ENCODE results near the gene FBXO28. TPM values are rescaled to one million over a fixed set of nuclear protein-coding genes. Genes with fewer than 3 reads are reported as not detected.

FBXO28 gene
- total RNA-seq, 1 experiment from 2014 or later, result 41.3 TPM

DNA sequence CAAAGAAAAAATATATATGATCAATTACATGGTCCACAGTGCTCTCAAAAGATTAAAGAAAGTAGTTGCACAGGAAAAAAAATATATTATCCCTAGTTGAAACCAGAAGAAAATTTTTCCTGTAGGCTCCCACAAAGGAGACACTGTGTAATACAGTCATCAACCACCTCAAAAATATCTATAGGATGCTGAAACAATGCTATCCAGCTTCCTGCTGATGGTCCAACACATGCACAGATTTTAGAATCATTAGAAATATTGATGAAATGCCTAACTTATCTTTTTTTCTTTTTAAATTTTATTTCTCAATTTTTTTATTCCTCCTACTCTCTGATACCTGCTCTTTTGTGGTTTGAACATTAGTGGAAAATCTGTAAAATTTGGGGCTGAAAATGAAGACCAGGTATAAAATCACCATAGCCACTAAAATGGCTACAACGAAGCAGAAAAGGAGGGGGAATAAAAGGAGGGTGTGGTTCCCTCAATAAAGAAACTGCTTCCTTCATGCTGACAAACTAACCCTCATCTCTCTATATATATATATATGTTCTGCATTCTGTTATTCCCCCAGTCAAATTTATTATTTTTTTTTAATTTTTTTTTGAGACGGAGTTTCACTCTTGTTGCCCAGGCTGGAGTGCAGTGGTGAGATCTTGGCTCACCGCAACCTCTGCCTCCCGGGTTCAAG, 28.3 kb upstream of the FBXO28 start:
- DNase-seq, result no peak
- no peaks in the 10 kb centered on the region for H3K36me3 ChIP-seq (replicated peaks; ENCODE audit: control insufficient read depth, insufficient read depth, low read length)
- no peaks in the 10 kb centered on the region for H3K27me3 ChIP-seq (ENCODE audit: control insufficient read depth, insufficient read depth, low read length)
- H3K4me3 ChIP-seq (ENCODE audit: insufficient read depth, low read depth, low read length), result no peak overlapping the region

DNA sequence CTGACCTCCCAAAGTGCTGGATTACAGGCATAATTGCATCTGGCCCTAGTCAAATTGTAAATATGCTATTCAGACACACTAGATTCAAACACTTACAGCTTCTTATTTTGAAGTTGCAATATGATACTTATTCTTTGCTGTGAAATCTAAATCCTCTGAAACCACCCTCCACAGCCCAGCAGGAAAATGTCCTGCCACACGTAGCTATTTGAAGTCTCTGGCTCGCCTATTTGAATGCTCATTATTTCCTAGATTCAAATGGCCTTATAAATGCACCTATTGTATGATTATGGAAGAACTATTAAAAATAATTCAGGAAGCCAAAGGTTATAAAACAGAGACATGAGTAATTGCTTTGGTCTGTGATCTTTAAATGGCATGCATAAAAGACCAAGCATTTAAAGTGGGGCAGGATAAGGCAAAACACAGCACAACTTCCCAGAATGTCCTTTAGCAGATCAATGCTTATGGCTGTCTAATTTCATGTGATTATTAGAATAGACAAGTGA, 26.6 kb upstream of the FBXO28 start:
- H3K36me3 ChIP-seq (replicated peaks; ENCODE audit: control insufficient read depth, insufficient read depth, low read length), result no peaks in the 10 kb centered on the region
- H3K4me3 ChIP-seq (ENCODE audit: insufficient read depth, low read depth, low read length), result no peak overlapping the region
- no peaks in the 10 kb centered on the region for H3K27me3 ChIP-seq (ENCODE audit: control insufficient read depth, insufficient read depth, low read length)
- no peak for DNase-seq

DNA sequence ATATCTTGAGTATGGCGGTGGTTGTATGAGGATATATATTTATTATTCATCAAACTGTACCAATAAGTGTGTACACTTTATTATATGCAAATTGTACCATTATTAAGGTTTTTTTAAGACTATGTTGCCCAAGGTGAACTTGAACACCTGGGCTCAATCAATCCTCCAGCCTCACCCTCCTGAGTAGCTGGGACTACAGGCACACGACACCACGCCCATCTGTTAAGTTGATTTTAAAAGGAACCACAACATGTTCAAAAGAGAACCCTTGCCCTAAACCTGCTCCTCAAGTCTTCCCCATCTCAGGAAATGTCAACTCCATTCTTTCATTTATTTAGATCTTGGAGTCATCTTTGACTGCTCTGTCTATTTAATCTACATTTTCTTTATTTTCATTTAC, 24.3 kb upstream of the FBXO28 start:
- no peak overlapping the region for H3K4me3 ChIP-seq (ENCODE audit: insufficient read depth, low read depth, low read length)
- no peak for DNase-seq
- no peaks in the 10 kb centered on the region for H3K36me3 ChIP-seq (replicated peaks; ENCODE audit: control insufficient read depth, insufficient read depth, low read length)
- H3K27me3 ChIP-seq (ENCODE audit: control insufficient read depth, insufficient read depth, low read length), result no peaks in the 10 kb centered on the region

DNA sequence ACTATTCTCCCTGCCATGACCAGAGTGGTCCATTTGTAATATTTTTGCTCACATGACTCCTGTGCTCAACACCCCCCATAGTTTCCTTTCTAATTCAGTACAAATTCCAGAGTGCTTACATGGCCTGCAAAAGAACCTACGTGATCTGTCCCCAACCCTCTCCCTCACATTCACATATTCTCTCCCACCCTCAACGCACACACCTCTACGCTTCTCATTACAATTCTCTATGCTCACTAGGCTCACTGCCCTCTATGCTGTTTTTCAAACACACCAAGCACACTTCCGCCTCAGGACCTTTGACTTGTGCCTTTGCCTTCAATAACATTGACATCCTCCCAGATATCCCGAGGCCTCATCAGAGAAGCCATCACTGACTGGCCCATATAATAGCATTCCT, 23.8 kb upstream of the FBXO28 start:
- no peak for DNase-seq
- Histone ChIP-seq H3K36me3 (replicated peaks; ENCODE audit: control insufficient read depth, insufficient read depth, low read length) (no peaks in the 10 kb centered on the region), H3K27me3 (ENCODE audit: control insufficient read depth, insufficient read depth, low read length) (no peaks in the 10 kb centered on the region), H3K4me3 (ENCODE audit: insufficient read depth, low read depth, low read length) (no peak overlapping the region)

DNA sequence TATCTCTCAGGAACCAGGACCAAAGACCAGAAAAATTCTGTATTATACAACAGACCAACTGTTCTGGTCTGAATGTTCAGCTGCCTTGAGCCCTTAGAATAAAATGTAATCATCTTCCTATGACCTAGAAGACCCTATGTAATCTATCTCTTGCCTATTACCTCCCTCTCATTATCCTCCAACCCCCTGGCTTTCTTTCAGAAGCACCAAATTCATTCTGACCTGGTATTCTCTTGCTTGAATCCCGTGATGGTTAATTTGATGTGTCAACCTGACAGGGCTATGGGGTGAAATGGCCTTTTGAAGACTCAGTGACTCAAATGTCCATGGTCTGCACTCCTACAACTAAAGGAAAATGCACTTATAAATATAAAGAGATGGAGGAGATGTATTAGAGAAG, 21.8 kb upstream of the FBXO28 start:
- Histone ChIP-seq H3K4me3 (ENCODE audit: insufficient read depth, low read depth, low read length) (no peak overlapping the region), H3K36me3 (replicated peaks; ENCODE audit: control insufficient read depth, insufficient read depth, low read length) (no peaks in the 10 kb centered on the region), H3K27me3 (ENCODE audit: control insufficient read depth, insufficient read depth, low read length) (no peaks in the 10 kb centered on the region)
- no peak for DNase-seq

DNA sequence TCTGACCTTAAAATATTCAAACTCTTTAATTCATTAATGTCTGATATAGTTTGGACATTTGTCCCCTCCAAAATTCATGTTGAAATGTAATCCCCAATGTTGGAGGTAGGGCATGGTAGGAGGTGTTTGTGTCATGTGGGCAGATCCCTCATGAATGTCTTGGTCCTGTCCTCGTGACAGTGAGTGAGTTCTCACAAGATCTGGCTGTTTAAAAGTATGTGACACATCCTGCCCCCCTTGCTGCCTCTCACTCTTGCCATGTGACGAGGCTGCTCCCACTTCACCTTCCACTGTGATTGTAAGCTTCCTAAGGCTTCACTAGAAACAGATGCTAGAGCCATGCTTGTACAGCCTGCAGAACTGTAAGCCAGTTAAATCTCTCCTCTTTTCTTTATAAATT, 21.3 kb upstream of the FBXO28 start:
- H3K27me3 ChIP-seq (ENCODE audit: control insufficient read depth, insufficient read depth, low read length), result no peaks in the 10 kb centered on the region
- no peak for DNase-seq
- H3K36me3 ChIP-seq (replicated peaks; ENCODE audit: control insufficient read depth, insufficient read depth, low read length), result no peaks in the 10 kb centered on the region
- H3K4me3 ChIP-seq (ENCODE audit: insufficient read depth, low read depth, low read length), result no peak overlapping the region

DNA sequence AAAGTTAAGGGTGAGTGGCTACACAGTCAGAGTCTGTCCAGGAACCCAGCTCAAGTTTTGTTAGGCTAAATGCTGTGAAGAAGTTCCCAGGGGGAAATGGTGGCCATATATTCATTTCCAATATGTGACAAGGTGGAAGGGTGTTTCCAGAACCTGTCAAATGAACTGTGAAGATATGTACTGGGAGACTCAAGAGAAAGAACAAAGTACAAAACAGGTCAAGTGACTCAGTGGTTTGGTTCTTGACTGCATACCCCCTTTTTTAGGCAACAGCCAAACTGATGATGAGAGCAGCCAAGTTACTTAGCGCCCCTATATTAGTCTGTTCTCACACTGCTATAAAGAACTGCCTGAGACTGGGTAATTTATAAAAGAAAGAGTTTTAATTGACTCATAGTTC, 18.6 kb upstream of the FBXO28 start:
- no peak for DNase-seq
- Histone ChIP-seq H3K4me3 (ENCODE audit: insufficient read depth, low read depth, low read length) (no peak overlapping the region), H3K27me3 (ENCODE audit: control insufficient read depth, insufficient read depth, low read length) (no peaks in the 10 kb centered on the region), H3K36me3 (replicated peaks; ENCODE audit: control insufficient read depth, insufficient read depth, low read length) (no peaks in the 10 kb centered on the region)

DNA sequence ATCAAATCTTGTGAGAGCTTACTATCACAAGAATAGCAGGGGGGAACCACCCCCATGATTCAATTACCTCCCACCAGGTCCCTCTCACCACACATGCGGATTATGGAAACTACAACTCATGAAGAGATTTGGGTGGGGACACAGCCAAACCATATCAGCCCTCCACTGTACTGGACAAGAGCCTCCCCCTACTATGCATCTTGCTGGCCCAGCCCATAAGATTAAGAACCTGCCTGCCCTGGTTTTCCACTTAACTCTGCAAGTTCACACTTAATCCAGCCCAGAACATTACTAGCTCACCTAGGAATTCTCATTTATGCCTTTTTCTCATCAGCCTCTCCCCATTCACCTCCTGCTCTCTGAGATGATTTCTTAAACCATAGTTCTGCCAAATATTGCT, 18.0 kb upstream of the FBXO28 start:
- DNase-seq, result no peak
- H3K27me3 ChIP-seq (ENCODE audit: control insufficient read depth, insufficient read depth, low read length), result no peaks in the 10 kb centered on the region
- no peak overlapping the region for H3K4me3 ChIP-seq (ENCODE audit: insufficient read depth, low read depth, low read length)
- no peaks in the 10 kb centered on the region for H3K36me3 ChIP-seq (replicated peaks; ENCODE audit: control insufficient read depth, insufficient read depth, low read length)

DNA sequence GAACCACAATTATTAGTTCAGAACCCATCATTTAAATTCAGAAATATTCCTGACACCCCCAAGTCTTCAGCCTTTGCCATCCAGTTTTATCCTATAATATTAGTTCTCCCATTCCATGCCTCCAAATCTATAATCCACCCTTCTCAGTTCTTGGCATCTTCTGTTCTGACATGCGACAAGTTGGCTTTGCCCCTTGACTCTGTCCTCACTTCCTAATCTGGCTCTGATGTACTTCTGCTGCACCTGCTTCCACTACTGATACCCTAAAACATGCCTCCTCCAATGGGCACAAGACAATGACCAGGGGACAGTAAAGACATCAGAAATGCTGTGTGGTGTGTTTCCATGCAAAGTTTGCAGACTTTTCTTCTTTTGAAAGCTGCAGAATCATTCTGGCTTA, 17.1 kb upstream of the FBXO28 start:
- no peak overlapping the region for H3K4me3 ChIP-seq (ENCODE audit: insufficient read depth, low read depth, low read length)
- DNase-seq, result no peak
- no peaks in the 10 kb centered on the region for H3K36me3 ChIP-seq (replicated peaks; ENCODE audit: control insufficient read depth, insufficient read depth, low read length)
- H3K27me3 ChIP-seq (ENCODE audit: control insufficient read depth, insufficient read depth, low read length), result no peaks in the 10 kb centered on the region

DNA sequence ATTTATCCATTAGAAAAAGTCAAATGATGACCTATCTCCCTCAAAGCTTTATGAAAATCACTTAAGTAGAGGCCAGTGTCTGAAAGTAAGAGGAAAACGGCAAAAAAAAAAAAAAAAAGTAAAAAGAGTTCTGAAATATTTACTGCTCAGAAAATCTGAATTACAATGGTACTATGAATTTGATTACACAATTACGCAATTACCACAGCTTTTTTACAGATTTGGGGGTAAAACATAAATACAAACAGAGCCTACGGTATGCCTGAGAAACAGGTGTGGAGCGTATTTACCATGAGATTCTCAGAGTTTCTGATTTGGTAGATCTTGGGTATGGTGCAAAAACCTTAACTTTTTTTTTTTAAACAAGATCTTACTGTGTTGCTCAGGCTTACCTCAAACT, 15.9 kb upstream of the FBXO28 start:
- H3K4me3 ChIP-seq (ENCODE audit: insufficient read depth, low read depth, low read length), result no peak overlapping the region
- no peak for DNase-seq

DNA sequence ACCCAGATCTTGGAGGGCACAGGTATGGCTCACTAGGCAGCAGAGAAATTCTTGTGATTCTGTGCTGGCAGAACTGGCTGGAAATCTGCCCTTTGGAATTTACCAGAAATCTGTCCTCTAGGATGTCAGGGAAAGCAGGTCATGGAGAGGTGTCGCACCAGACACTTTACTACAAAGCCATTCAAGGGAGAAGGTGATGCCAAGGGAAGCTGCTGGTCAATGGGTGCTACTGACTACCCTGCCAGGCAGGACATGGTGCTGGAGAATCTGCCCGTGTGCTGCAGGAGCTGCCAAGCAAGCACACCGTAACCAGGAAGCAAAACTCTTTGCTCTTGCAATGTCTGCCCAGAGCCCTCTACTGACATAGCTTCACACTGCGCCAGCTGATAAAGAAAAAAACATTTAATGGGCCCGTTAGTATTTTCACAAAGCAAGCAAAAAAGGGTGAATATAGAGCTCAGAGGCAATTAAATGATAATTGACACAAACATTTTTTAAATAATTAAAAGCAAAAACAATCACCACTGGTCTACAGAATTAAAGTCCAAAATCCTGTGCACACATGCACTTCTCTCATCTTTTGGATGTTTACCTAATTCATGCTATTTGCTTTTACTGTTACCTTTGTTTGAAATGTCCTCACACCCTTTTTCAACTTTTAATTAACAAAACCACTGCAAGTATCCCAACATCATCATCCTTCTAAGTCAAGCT, 7.2 kb upstream of the FBXO28 start:
- no peaks in the 10 kb centered on the region for H3K27me3 ChIP-seq (ENCODE audit: control insufficient read depth, insufficient read depth, low read length)
- peak; percentile 65 for DNase-seq
- no peaks in the 10 kb centered on the region for H3K36me3 ChIP-seq (replicated peaks; ENCODE audit: control insufficient read depth, insufficient read depth, low read length)
- no peak overlapping the region for H3K4me3 ChIP-seq (ENCODE audit: insufficient read depth, low read depth, low read length)

More for the DNA sequence above, 15.9 kb upstream of the FBXO28 start:
- Histone ChIP-seq H3K36me3 (replicated peaks; ENCODE audit: control insufficient read depth, insufficient read depth, low read length) (no peaks in the 10 kb centered on the region), H3K27me3 (ENCODE audit: control insufficient read depth, insufficient read depth, low read length) (no peaks in the 10 kb centered on the region)

DNA sequence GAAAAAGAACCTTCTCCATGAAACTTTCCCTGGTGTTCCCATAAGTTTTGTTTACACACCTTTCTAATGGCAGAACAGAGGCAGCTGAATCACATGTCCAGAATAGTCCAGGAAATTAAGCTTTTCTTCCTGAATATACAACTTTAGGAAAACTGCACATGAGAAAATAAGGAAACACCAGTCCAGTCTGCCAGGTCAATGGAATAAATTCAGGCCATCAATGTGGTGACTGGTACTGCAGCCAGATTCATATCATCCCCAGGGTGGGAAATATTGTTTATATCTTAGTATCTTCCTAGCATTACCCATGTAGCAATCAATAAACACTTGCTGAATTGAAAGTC, 6.7 kb upstream of the FBXO28 start:
- H3K4me3 ChIP-seq (ENCODE audit: insufficient read depth, low read depth, low read length), result no peak overlapping the region
- H3K36me3 ChIP-seq (replicated peaks; ENCODE audit: control insufficient read depth, insufficient read depth, low read length), result no peaks in the 10 kb centered on the region
- DNase-seq, result no peak
- no peaks in the 10 kb centered on the region for H3K27me3 ChIP-seq (ENCODE audit: control insufficient read depth, insufficient read depth, low read length)

DNA sequence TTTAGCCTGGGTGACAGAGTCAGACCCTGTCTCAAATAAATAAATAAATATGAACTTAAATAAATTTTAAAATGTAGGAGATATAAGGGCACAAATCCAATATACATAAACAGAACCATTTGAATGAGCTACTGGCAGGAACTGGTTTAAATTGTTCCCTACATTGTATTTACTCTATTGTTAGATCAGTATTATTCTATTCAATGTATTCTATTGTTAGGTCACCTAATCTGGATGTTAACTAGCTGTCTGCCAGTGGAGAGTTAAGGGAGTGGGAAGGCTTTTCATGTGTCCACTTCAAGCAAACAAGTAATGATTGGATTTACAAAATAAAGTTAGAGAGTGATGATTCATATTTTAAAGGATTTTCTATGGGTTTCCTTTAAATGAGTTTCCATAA, 4.9 kb upstream of the FBXO28 start:
- Histone ChIP-seq H3K27me3 (ENCODE audit: control insufficient read depth, insufficient read depth, low read length) (no peaks in the 10 kb centered on the region), H3K36me3 (replicated peaks; ENCODE audit: control insufficient read depth, insufficient read depth, low read length) (no peaks in the 10 kb centered on the region), H3K4me3 (ENCODE audit: insufficient read depth, low read depth, low read length) (no peak overlapping the region)
- no peak for DNase-seq

DNA sequence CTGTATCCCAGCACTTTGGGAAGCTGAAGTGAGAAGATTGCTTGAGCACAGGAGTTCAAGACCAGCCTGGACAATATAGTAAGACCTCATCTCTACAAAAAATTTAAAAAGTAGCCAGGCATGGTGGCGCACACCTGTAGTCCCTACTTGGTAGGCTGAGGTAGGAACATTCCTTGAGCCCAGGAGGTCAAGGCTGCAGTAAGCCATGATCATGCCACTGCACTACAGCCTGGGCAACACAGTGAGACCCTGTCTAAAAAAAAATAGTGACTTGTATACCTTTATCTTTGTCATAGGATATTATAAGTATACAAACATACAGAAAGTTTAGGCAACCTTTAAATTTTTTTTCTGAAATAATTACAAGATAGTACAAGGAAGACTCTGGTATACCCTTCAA, 3.9 kb upstream of the FBXO28 start:
- no peaks in the 10 kb centered on the region for H3K36me3 ChIP-seq (replicated peaks; ENCODE audit: control insufficient read depth, insufficient read depth, low read length)
- H3K4me3 ChIP-seq (ENCODE audit: insufficient read depth, low read depth, low read length), result no peak overlapping the region
- DNase-seq, result no peak
- no peaks in the 10 kb centered on the region for H3K27me3 ChIP-seq (ENCODE audit: control insufficient read depth, insufficient read depth, low read length)

DNA sequence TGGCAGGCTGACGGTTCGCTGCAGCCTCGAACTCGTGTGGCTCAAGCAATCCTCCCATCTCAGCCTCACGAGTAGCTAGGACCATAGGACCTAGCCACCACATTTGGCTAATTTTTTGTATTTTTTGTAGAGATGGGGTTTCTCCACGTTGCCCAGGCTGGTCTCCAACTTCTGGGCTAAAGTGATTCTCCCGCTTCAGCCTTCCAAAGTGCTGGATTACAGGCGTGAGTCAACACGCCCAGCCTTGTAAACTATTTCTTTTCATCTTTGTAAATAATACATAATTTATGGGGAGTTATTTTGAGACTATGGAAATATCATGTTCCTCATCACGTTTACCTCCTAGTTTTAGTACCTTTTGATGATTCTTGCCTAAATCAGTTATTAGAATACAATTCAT, 906 bp upstream of the FBXO28 start:
- Histone ChIP-seq H3K4me3 (ENCODE audit: insufficient read depth, low read depth, low read length) (no peak overlapping the region), H3K36me3 (replicated peaks; ENCODE audit: control insufficient read depth, insufficient read depth, low read length) (no peaks in the 10 kb centered on the region), H3K27me3 (ENCODE audit: control insufficient read depth, insufficient read depth, low read length) (no peaks in the 10 kb centered on the region)
- no peak for DNase-seq

Measured in H7 (cell line).